Astrocyte (in vitro differentiated cells and primary cell): ENCODE measurements around the gene MED13L. TPM values are rescaled to one million over a fixed set of nuclear protein-coding genes. Genes with fewer than 3 reads are reported as not detected.

Source experiments
- DNase-seq: peaks from one replicate; pipeline ENCODE4 v3.0.0-alpha.2; 2010; ENCODE audit warnings: low read depth
- FAIRE-seq: peaks from 2 replicates; lab custom pipeline; 2011; peaks lifted over from hg19 to GRCh38; lab: Jason Lieb, UNC
- H2AFZ ChIP-seq: 2 replicates; pipeline ENCODE4 v1.6.0; 2012; ENCODE audit warnings: low read depth, low read length, inconsistent platforms
- H3K27ac ChIP-seq: 2 replicates; pipeline ENCODE4 v1.5.1; 2011; ENCODE audit warnings: low read depth, low read length, inconsistent platforms
- H3K27me3 ChIP-seq: 2 replicates; pipeline ENCODE4 v1.6.0; 2011; ENCODE audit warnings: low read length, inconsistent platforms; ENCODE audit not compliant: insufficient read depth
- H3K36me3 ChIP-seq: 2 replicates; pipeline ENCODE4 v1.5.1; 2011; ENCODE audit warnings: low read length, inconsistent platforms; ENCODE audit not compliant: insufficient read depth
- H3K4me1 ChIP-seq: 2 replicates; pipeline ENCODE4 v1.5.1; 2011; ENCODE audit warnings: low read length, inconsistent platforms; ENCODE audit not compliant: insufficient read depth
- H3K4me2 ChIP-seq: 2 replicates; pipeline ENCODE4 v1.6.0; 2012; ENCODE audit warnings: low read length, inconsistent platforms
- H3K4me3 ChIP-seq: 2 replicates; pipeline ENCODE4 v1.5.1; 2011; ENCODE audit warnings: low read depth, mild to moderate bottlenecking, low read length, inconsistent platforms; ENCODE audit not compliant: insufficient read depth
- H3K79me2 ChIP-seq: 2 replicates; pipeline ENCODE4 v1.6.0; 2012; ENCODE audit warnings: mild to moderate bottlenecking, low read length, inconsistent platforms; ENCODE audit not compliant: insufficient read depth
- H3K9ac ChIP-seq: 2 replicates; pipeline ENCODE4 v1.6.0; 2012; ENCODE audit warnings: mild to moderate bottlenecking, low read length, inconsistent platforms
- H3K9me3 ChIP-seq: 2 replicates; pipeline ENCODE4 v1.5.1; 2012; ENCODE audit warnings: low read depth, mild to moderate bottlenecking, low read length, inconsistent platforms; ENCODE audit not compliant: insufficient read depth
- H4K20me1 ChIP-seq: 2 replicates; pipeline ENCODE4 v1.6.0; 2012; ENCODE audit warnings: low read length, inconsistent platforms; ENCODE audit not compliant: insufficient read depth
- H3K27ac Mint-ChIP-seq: one replicate; pipeline ENCODE4 v1.8.0; 2021; ENCODE audit warnings: mild to moderate bottlenecking, mixed read lengths; ENCODE audit not compliant: unreplicated experiment
- H3K27me3 Mint-ChIP-seq: one replicate; pipeline ENCODE4 v1.8.0; 2021; ENCODE audit warnings: low read depth, mixed read lengths; ENCODE audit not compliant: unreplicated experiment
- H3K36me3 Mint-ChIP-seq: one replicate; pipeline ENCODE4 v1.8.0; 2021; ENCODE audit warnings: low read depth, mixed read lengths; ENCODE audit not compliant: unreplicated experiment
- H3K4me1 Mint-ChIP-seq: one replicate; pipeline ENCODE4 v1.8.0; 2021; ENCODE audit warnings: low read depth, mixed read lengths; ENCODE audit not compliant: unreplicated experiment
- H3K4me3 Mint-ChIP-seq: one replicate; pipeline ENCODE4 v1.8.0; 2021; ENCODE audit warnings: mild to moderate bottlenecking, moderate library complexity, mixed read lengths; ENCODE audit not compliant: unreplicated experiment
- H3K9me3 Mint-ChIP-seq: one replicate; pipeline ENCODE4 v1.8.0; 2021; ENCODE audit warnings: mild to moderate bottlenecking, mixed read lengths; ENCODE audit not compliant: unreplicated experiment
- EZH2 ChIP-seq: IDR thresholded peaks from 2 replicates; pipeline ENCODE4 v1.6.1; 2012; ENCODE audit warnings: mild to moderate bottlenecking, low read length, inconsistent platforms; ENCODE audit not compliant: insufficient read depth
- total RNA-seq: library from RNA; stranded (reverse); gene quantifications from 2 replicates; pipeline ENCODE4 v1.2.1, GENCODE V29; 2021
- TF ChIP-seq, protein P1 (sequence below): IDR thresholded peaks from 2 replicates; pipeline ENCODE4 v1.5.1; 2011; ENCODE audit warnings: low read depth, mild to moderate bottlenecking, inconsistent platforms, low read length, moderate library complexity; ENCODE audit not compliant: insufficient read depth

The MED13L gene
- total RNA-seq, 1 donor from 2014 or later, result 153 TPM

DNA sequence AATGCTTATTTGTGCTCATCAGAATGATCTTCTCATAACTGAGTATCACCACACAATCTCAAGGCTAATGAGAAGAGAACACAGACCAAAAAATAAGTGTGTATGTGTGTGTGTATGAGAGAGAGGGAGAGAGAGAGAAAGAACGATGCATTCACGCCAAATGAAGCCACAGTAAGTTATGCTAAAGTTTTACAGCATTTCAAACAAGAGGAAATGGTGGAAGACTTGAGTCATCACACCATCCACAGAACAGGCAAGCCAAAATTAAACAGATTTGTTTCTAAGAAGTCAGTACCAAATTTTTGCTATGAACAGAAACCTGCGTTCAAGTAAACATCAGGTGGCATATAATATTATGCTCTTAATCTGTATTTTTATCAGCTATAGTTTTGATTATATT is 141.2 kb downstream of the MED13L start:
- Mint-ChIP-seq H3K4me3 (no peak overlapping the region), H3K9me3 (no peaks in the 10 kb centered on the region), H3K27me3 (no peaks in the 10 kb centered on the region), H3K4me1 (peaks cover 64% of the 10 kb centered on the region), H3K36me3 (no peaks in the 10 kb centered on the region), H3K27ac (peak overlapping the region; percentile 67)
- peak overlapping the region; percentile 44 for H3K27ac ChIP-seq
- no peaks in the 10 kb centered on the region for H3K9me3 ChIP-seq
- peak overlapping the region; percentile 56 for H3K4me2 ChIP-seq
- DNase-seq (peak; percentile 91), FAIRE-seq (no peak)
- TF ChIP-seq EZH2, result no peak
- TF ChIP-seq, protein P1, sequence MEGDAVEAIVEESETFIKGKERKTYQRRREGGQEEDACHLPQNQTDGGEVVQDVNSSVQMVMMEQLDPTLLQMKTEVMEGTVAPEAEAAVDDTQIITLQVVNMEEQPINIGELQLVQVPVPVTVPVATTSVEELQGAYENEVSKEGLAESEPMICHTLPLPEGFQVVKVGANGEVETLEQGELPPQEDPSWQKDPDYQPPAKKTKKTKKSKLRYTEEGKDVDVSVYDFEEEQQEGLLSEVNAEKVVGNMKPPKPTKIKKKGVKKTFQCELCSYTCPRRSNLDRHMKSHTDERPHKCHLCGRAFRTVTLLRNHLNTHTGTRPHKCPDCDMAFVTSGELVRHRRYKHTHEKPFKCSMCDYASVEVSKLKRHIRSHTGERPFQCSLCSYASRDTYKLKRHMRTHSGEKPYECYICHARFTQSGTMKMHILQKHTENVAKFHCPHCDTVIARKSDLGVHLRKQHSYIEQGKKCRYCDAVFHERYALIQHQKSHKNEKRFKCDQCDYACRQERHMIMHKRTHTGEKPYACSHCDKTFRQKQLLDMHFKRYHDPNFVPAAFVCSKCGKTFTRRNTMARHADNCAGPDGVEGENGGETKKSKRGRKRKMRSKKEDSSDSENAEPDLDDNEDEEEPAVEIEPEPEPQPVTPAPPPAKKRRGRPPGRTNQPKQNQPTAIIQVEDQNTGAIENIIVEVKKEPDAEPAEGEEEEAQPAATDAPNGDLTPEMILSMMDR, result no peak
- H2AFZ ChIP-seq, result no peak overlapping the region
- H3K9ac ChIP-seq, result peak overlapping the region; percentile 7
- H3K27me3 ChIP-seq, result no peaks in the 10 kb centered on the region
- no peak overlapping the region for H3K4me3 ChIP-seq
- H4K20me1 ChIP-seq, result peaks cover 84% of the 10 kb centered on the region
- H3K4me1 ChIP-seq, result peaks cover 45% of the 10 kb centered on the region
- H3K79me2 ChIP-seq, result peaks cover 95% of the 10 kb centered on the region
- no peaks in the 10 kb centered on the region for H3K36me3 ChIP-seq

GRCh38 chr12:116135209-116135930 is 142.1 kb downstream of the MED13L start:
- peak overlapping the region; percentile 40 for H3K27ac ChIP-seq
- TF ChIP-seq, protein P1, result no peak
- TF ChIP-seq EZH2, result no peak
- Mint-ChIP-seq H3K9me3 (no peaks in the 10 kb centered on the region), H3K4me3 (no peak overlapping the region), H3K36me3 (peaks cover 2% of the 10 kb centered on the region), H3K27me3 (no peaks in the 10 kb centered on the region), H3K27ac (peak overlapping the region; percentile 67), H3K4me1 (peaks cover 70% of the 10 kb centered on the region)
- H4K20me1 ChIP-seq, result peaks cover 86% of the 10 kb centered on the region
- peak overlapping the region; percentile 56 for H3K4me2 ChIP-seq
- no peak overlapping the region for H3K4me3 ChIP-seq
- DNase-seq (peak; percentile 73), FAIRE-seq (peak; percentile 41)
- H3K9ac ChIP-seq, result no peak overlapping the region
- H3K9me3 ChIP-seq, result no peaks in the 10 kb centered on the region
- H3K27me3 ChIP-seq, result no peaks in the 10 kb centered on the region
- no peak overlapping the region for H2AFZ ChIP-seq
- H3K4me1 ChIP-seq, result peaks cover 49% of the 10 kb centered on the region
- H3K79me2 ChIP-seq, result peaks cover 95% of the 10 kb centered on the region
- H3K36me3 ChIP-seq, result no peaks in the 10 kb centered on the region

DNA sequence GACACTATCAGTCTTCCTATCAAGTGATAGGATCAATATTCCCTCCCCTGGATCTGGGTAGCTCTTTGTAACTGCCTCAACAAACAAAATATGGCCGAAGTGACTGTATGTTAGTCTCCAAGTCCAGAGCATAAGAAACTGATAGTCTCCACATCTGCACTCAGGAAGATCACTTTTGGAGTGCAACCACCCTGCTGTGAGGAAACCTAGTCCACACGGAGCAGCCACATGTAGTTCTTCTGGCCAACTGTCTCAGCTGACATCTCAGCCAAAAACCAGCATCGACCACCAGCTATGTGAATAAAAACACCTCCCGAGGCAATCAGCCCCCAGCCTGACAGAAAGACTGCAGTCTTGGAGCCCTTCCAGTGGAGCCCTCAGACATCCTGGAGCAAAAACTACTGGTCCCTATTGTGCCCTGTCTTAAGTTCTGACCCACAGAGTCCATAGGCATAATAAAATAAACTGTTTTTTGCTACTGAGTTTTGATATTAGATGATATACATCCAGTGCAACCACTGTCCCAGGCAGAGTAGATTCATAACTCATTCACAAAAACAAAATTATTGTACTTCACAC is 143.8 kb downstream of the MED13L start:
- Mint-ChIP-seq H3K27me3 (no peaks in the 10 kb centered on the region), H3K4me1 (peaks cover 73% of the 10 kb centered on the region), H3K36me3 (peaks cover 2% of the 10 kb centered on the region), H3K4me3 (no peak overlapping the region), H3K27ac (peak overlapping the region; percentile 42), H3K9me3 (no peaks in the 10 kb centered on the region)
- H4K20me1 ChIP-seq, result peaks cover 86% of the 10 kb centered on the region
- no peak overlapping the region for H2AFZ ChIP-seq
- DNase-seq (no peak), FAIRE-seq (no peak)
- no peak overlapping the region for H3K4me2 ChIP-seq
- H3K36me3 ChIP-seq, result no peaks in the 10 kb centered on the region
- H3K27ac ChIP-seq, result no peak overlapping the region
- no peak overlapping the region for H3K4me3 ChIP-seq
- H3K79me2 ChIP-seq, result peaks cover 94% of the 10 kb centered on the region
- peaks cover 49% of the 10 kb centered on the region for H3K4me1 ChIP-seq
- H3K9ac ChIP-seq, result no peak overlapping the region
- no peaks in the 10 kb centered on the region for H3K27me3 ChIP-seq
- no peak for TF ChIP-seq EZH2
- TF ChIP-seq, protein P1, result no peak
- no peaks in the 10 kb centered on the region for H3K9me3 ChIP-seq
